PC-9 (cell line): Measurements from ENCODE around the gene MICAL2. TPM values are rescaled to one million over a fixed set of nuclear protein-coding genes. Genes with fewer than 3 reads are reported as not detected.

Source experiments
- BruUV-seq: library from RNA; stranded (reverse); fragments of 400-500 nt; replicated peaks from 2 replicates; lab custom pipeline; 2021; lab: Mats Ljungman, UMichigan
- CTCF ChIA-PET: fragments of 300-600 bp; sonication (Branson Sonifier 250); formaldehyde crosslinking; loops from one replicate; lab custom pipeline; 2022; ENCODE audit warnings: antibody characterized with exemption; lab: Charles Lee
- POLR2A ChIA-PET: fragments of 300-600 bp; sonication (Branson Sonifier 250); formaldehyde crosslinking; loops from one replicate; lab custom pipeline; 2022; ENCODE audit warnings: antibody characterized with exemption; ENCODE audit not compliant: unreplicated experiment; lab: Charles Lee
- DNase-seq, 2 experiments: peaks; one replicate each; pipeline versions ENCODE4 v3.0.0 to v3.0.0-alpha.2; 2015 to 2022; ENCODE audit warnings: mixed read lengths in 1 of 2
- H2AFZ ChIP-seq: fragments of 200-600 bp; sonication (generic); 2 replicates; pipeline ENCODE4 v1.8.1; 2017; ENCODE audit warnings: antibody characterized with exemption
- H3F3A ChIP-seq: fragments of 200-600 bp; sonication (generic); 2 replicates; pipeline ENCODE4 v1.8.1; 2017; ENCODE audit warnings: antibody characterized with exemption, mild to moderate bottlenecking, low read depth; ENCODE audit not compliant: insufficient read depth
- H3K27ac ChIP-seq: fragments of 200-600 bp; sonication (generic); 2 replicates; pipeline ENCODE4 v1.6.1; 2016; ENCODE audit warnings: mixed run types
- H3K27me3 ChIP-seq: fragments of 200-600 bp; sonication (generic); 2 replicates; pipeline ENCODE4 v1.6.1; 2016; ENCODE audit warnings: low read depth, mixed run types; ENCODE audit not compliant: insufficient read depth
- H3K36me3 ChIP-seq: fragments of 200-600 bp; sonication (generic); 2 replicates; pipeline ENCODE4 v1.6.1; 2016; ENCODE audit warnings: low read depth, mixed run types
- H3K4me1 ChIP-seq: fragments of 200-600 bp; sonication (generic); replicated peaks from 2 replicates; pipeline ENCODE4 v1.6.1; 2016; ENCODE audit warnings: mixed run types; ENCODE audit not compliant: insufficient read depth
- H3K4me2 ChIP-seq: fragments of 200-600 bp; sonication (generic); 2 replicates; pipeline ENCODE4 v1.6.1; 2017; ENCODE audit warnings: mixed run types
- H3K4me3 ChIP-seq: fragments of 200-600 bp; sonication (generic); 2 replicates; pipeline ENCODE4 v1.6.1; 2016; ENCODE audit warnings: mixed run types
- H3K79me2 ChIP-seq: fragments of 200-600 bp; sonication (generic); 2 replicates; pipeline ENCODE4 v1.6.1; 2017; ENCODE audit warnings: low read depth, mixed run types
- H3K9me2 ChIP-seq: fragments of 200-600 bp; sonication (generic); 2 replicates; pipeline ENCODE4 v1.8.1; 2017; ENCODE audit warnings: mild to moderate bottlenecking; ENCODE audit not compliant: insufficient read depth
- H3K9me3 ChIP-seq: fragments of 200-600 bp; sonication (generic); 2 replicates; pipeline ENCODE4 v1.8.1; 2016; ENCODE audit warnings: low read depth; ENCODE audit not compliant: insufficient read depth
- H4K20me1 ChIP-seq: fragments of 200-600 bp; sonication (generic); 2 replicates; pipeline ENCODE4 v1.8.1; 2017; ENCODE audit not compliant: insufficient read depth
- EZH2 ChIP-seq: fragments of 200-600 bp; sonication (generic); IDR thresholded peaks from 2 replicates; pipeline ENCODE4 v1.8.0; 2017; ENCODE audit warnings: antibody characterized with exemption, low read depth
- intact Hi-C: fragments of 100-400 bp; cut with micrococcal nuclease; formaldehyde crosslinking; loops from one replicate; pipeline ENCODE4 v1.10.0; 2022; ENCODE audit not compliant: unreplicated experiment
- total RNA-seq: library from RNA; stranded (reverse); gene quantifications from 2 replicates; pipeline ENCODE4 v1.2.3, GENCODE V29; 2021
- TF ChIP-seq, protein P1 (sequence below): fragments of 200-600 bp; sonication (generic); conservative IDR thresholded peaks from 2 replicates; pipeline ENCODE4 v1.6.1; 2017; ENCODE audit warnings: mixed run types, antibody characterized with exemption, mild to moderate bottlenecking, moderate library complexity

Gene MICAL2
- total RNA-seq, 1 experiment from 2014 or later, result 32.4 TPM

DNA sequence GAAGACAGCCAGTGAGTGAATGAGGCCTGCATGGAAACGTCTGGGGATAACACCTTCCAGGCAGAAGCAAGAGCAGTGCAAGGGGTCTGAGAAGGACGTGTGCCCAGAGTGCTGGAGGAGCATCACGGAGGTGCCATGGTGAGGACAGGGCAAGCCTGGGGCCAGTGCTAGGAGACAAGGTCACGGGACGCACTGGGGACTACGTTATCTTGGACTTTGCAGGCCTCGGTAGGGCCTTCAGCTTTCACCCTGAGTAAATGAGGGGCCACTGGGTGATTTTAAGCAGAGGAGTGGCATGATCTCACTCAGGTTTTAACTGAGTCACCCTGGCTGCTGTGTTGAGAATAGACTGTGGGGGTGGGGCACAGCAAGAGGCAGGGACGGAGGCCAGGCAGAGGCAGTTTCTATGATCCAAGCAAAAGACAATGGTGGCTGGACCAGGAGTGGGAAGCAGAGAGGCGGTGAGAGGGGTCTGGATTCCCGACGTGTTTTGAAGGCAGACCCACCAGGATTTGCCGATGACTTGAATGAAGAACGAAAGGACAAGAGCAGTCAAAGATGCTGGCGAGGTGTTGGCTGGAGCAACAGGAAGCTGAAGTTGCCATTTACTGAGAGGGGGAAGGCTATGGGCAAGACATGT is 164.3 kb downstream of the MICAL2 start:
- Histone ChIP-seq H3K9me2 (no peaks in the 10 kb centered on the region), H2AFZ (no peak overlapping the region), H3K4me1 (no peaks in the 10 kb centered on the region), H3K27ac (no peak overlapping the region), H3K4me3 (no peak overlapping the region), H3F3A (no peaks in the 10 kb centered on the region), H3K9me3 (no peaks in the 10 kb centered on the region), H4K20me1 (no peaks in the 10 kb centered on the region), H3K36me3 (no peaks in the 10 kb centered on the region), H3K27me3 (no peaks in the 10 kb centered on the region), H3K79me2 (no peaks in the 10 kb centered on the region), H3K4me2 (no peak overlapping the region)
- ChIA-PET POLR2A (no interaction called here), CTCF (no interaction called here)
- no TSS peak for BruUV-seq
- no peak for TF ChIP-seq EZH2
- TF ChIP-seq, protein P1, sequence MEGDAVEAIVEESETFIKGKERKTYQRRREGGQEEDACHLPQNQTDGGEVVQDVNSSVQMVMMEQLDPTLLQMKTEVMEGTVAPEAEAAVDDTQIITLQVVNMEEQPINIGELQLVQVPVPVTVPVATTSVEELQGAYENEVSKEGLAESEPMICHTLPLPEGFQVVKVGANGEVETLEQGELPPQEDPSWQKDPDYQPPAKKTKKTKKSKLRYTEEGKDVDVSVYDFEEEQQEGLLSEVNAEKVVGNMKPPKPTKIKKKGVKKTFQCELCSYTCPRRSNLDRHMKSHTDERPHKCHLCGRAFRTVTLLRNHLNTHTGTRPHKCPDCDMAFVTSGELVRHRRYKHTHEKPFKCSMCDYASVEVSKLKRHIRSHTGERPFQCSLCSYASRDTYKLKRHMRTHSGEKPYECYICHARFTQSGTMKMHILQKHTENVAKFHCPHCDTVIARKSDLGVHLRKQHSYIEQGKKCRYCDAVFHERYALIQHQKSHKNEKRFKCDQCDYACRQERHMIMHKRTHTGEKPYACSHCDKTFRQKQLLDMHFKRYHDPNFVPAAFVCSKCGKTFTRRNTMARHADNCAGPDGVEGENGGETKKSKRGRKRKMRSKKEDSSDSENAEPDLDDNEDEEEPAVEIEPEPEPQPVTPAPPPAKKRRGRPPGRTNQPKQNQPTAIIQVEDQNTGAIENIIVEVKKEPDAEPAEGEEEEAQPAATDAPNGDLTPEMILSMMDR, result no peak
- DNase-seq, result no peak
- intact Hi-C loops, result no loop called here

DNA sequence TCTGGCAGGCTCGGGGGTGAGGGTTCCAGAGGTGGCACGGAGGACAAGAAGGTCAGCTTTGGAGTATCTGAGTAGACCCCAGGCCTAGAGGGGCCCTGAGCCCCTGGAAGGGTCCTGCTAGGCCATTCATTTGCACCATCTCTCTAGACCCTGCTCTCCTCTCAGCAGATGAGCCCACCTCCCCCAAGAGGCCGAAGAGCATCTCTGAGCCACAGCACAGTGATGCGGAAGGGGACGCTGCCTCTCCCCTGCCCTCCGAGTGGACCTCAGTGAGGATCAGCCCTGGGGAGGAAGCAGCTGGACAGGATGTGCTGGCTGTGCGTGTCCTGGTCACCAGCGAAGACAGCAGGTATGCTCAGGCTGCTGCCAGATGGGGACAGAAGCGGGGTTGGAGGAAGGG is 165.4 kb downstream of the MICAL2 start:
- Histone ChIP-seq H3K4me2 (no peak overlapping the region), H2AFZ (no peak overlapping the region), H3K27ac (no peak overlapping the region), H4K20me1 (no peaks in the 10 kb centered on the region), H3K4me3 (no peak overlapping the region), H3K36me3 (no peaks in the 10 kb centered on the region), H3K27me3 (no peaks in the 10 kb centered on the region), H3K9me3 (no peaks in the 10 kb centered on the region), H3K4me1 (no peaks in the 10 kb centered on the region), H3K79me2 (no peaks in the 10 kb centered on the region), H3F3A (no peaks in the 10 kb centered on the region), H3K9me2 (no peaks in the 10 kb centered on the region)
- DNase-seq, result no peak
- CTCF ChIA-PET, result no interaction called here
- intact Hi-C loops, result no loop called here
- POLR2A ChIA-PET, result no interaction called here
- no peak for TF ChIP-seq EZH2
- TF ChIP-seq, protein P1, result no peak
- no TSS peak for BruUV-seq

DNA sequence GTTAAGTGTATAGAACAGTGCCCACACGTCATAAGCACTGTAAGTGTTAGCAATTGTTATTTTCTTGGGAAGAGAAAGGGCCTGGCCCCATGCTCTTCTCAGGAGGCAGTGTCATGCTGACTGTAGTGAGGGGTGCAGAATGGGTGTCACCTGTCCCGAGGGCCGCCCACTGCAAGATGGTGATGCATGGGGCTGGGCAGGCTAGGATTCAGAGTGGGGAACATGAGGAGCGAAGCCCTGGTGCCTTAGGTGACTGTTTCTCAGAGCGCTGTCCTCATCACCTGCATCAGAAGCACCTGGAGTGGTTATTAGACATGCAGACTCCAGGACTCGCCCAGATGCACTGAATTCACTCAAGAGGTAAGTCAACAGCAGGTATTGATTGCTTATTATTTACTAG is 166.0 kb downstream of the MICAL2 start:
- CTCF ChIA-PET, result no interaction called here
- Histone ChIP-seq H3K79me2 (no peaks in the 10 kb centered on the region), H3K9me3 (no peaks in the 10 kb centered on the region), H3K4me1 (no peaks in the 10 kb centered on the region), H2AFZ (no peak overlapping the region), H3K4me2 (no peak overlapping the region), H3K27me3 (no peaks in the 10 kb centered on the region), H3K27ac (no peak overlapping the region), H3K9me2 (no peaks in the 10 kb centered on the region), H3K4me3 (no peak overlapping the region), H4K20me1 (no peaks in the 10 kb centered on the region), H3K36me3 (no peaks in the 10 kb centered on the region), H3F3A (no peaks in the 10 kb centered on the region)
- BruUV-seq, result no TSS peak
- intact Hi-C loops, result no loop called here
- POLR2A ChIA-PET, result no interaction called here
- no peak for DNase-seq
- no peak for TF ChIP-seq EZH2
- TF ChIP-seq, protein P1, result no peak
